HG03196 (cell line): ENCODE measurements around the gene GRK1.
"Not testable (repeated sequence)": the region's sequence is repeated elsewhere in the genome, so short reads cannot be mapped to it uniquely, and the experiment has no call there.

Experiments used
- ATAC-seq: cut with Tn5 transposase; IDR thresholded peaks from one replicate; pipeline ENCODE4 v1.9.1; 2021; ENCODE audit not compliant: unreplicated experiment

The GRK1 gene

GRCh38 chr13:113742000-113742441 lies 75.0 kb downstream of the GRK1 start:
- ATAC-seq, result no peak

GRCh38 chr13:113742445-113743120 lies 75.6 kb downstream of the GRK1 start:
- ATAC-seq, result no peak

- ATAC-seq, result no peak
Measured at GRCh38 chr13:113743366-113744195, 76.6 kb downstream of the GRK1 start.

GRCh38 chr13:113744197-113745000 lies 77.4 kb downstream of the GRK1 start:
- no peak for ATAC-seq

- ATAC-seq, result no peak
Measured at GRCh38 chr13:113745059-113745458, 78.0 kb downstream of the GRK1 start.

GRCh38 chr13:113745500-113746142 lies 78.6 kb downstream of the GRK1 start:
- not testable (repeated sequence) for ATAC-seq

- no peak for ATAC-seq
Measured at GRCh38 chr13:113746143-113746525, 79.1 kb downstream of the GRK1 start.

- ATAC-seq, result no peak
Measured at GRCh38 chr13:113746671-113747070, 79.7 kb downstream of the GRK1 start.

- no peak for ATAC-seq
Measured at GRCh38 chr13:113747291-113747833, 80.3 kb downstream of the GRK1 start.

GRCh38 chr13:113748101-113748861 lies 81.3 kb downstream of the GRK1 start:
- no peak for ATAC-seq

GRCh38 chr13:113748862-113749451 lies 81.9 kb downstream of the GRK1 start:
- no peak for ATAC-seq

- ATAC-seq, result no peak
Measured at GRCh38 chr13:113749507-113749906, 82.5 kb downstream of the GRK1 start.

GRCh38 chr13:113749967-113750366 lies 82.9 kb downstream of the GRK1 start:
- ATAC-seq, result no peak

GRCh38 chr13:113750554-113751399 lies 83.8 kb downstream of the GRK1 start:
- no peak for ATAC-seq

GRCh38 chr13:113751491-113751890 lies 84.5 kb downstream of the GRK1 start:
- ATAC-seq, result no peak

- not testable (repeated sequence) for ATAC-seq
Measured at GRCh38 chr13:113752211-113752986, 85.4 kb downstream of the GRK1 start.

GRCh38 chr13:113753171-113753570 lies 86.2 kb downstream of the GRK1 start:
- no peak for ATAC-seq

GRCh38 chr13:113754242-113754641 lies 87.2 kb downstream of the GRK1 start:
- ATAC-seq, result no peak
